Stimulated activated CD4-positive, alpha-beta T cell treated with anti-CD3 and anti-CD28 coated beads, Interleukin-15, amount 100 ng/mL, for 1 hour (primary cell): ENCODE data around the gene OR2A5.
"Not testable (repeated sequence)": the region's sequence is repeated elsewhere in the genome, so short reads cannot be mapped to it uniquely, and the experiment has no call there.

Experiments used
- DNase-seq, 2 donors: peaks; one replicate each; pipeline ENCODE4 v3.0.0-alpha.2; 2020; ENCODE audit warnings: low read depth in 1 of 2, low spot score in 1 of 2

OR2A5 gene

GRCh38 chr7:144032985-144033709, 15.6 kb upstream of the OR2A5 start:
- no peak for DNase-seq

GRCh38 chr7:144035385-144035784, 13.4 kb upstream of the OR2A5 start:
- no peak for DNase-seq

- no peak for DNase-seq
Observed at GRCh38 chr7:144036302-144036885, 12.4 kb upstream of the OR2A5 start.

- no peak for DNase-seq
Observed at GRCh38 chr7:144037414-144038035, 11.2 kb upstream of the OR2A5 start.

GRCh38 chr7:144038887-144039286, 9.9 kb upstream of the OR2A5 start:
- no peak for DNase-seq

GRCh38 chr7:144049491-144049890, 743 bp downstream of the OR2A5 start:
- DNase-seq: no peak

GRCh38 chr7:144050093-144050492, 1.3 kb downstream of the OR2A5 start:
- no peak for DNase-seq

GRCh38 chr7:144050884-144051283, 2.1 kb downstream of the OR2A5 start:
- DNase-seq: not testable (repeated sequence)

- no peak for DNase-seq
Observed at GRCh38 chr7:144057954-144058353, 9.2 kb downstream of the OR2A5 start.

- no peak for DNase-seq
Observed at GRCh38 chr7:144063710-144064109, 15.0 kb downstream of the OR2A5 start.

GRCh38 chr7:144069511-144069910, 20.8 kb downstream of the OR2A5 start, which contains the start of gene OR2A25:
Gene OR2A25 (plus strand): TSS chr7:144069811. CDS start chr7:144074220, 4,409 bp downstream.
- DNase-seq: no peak

- DNase-seq: no peak
Observed at GRCh38 chr7:144069953-144070352, 21.2 kb downstream of the OR2A5 start.

GRCh38 chr7:144074374-144074773, 25.6 kb downstream of the OR2A5 start:
- DNase-seq: no peak

GRCh38 chr7:144085978-144086377, 37.2 kb downstream of the OR2A5 start, which contains the start of gene OR2A12:
Gene OR2A12 (plus strand): TSS chr7:144086278. CDS start chr7:144095108, 8,830 bp downstream.
- DNase-seq: no peak

GRCh38 chr7:144086730-144087129, 38.0 kb downstream of the OR2A5 start:
- DNase-seq: no peak

- DNase-seq: no peak
Observed at GRCh38 chr7:144087230-144087629, 38.5 kb downstream of the OR2A5 start.

- no peak for DNase-seq
Observed at GRCh38 chr7:144090667-144091066, 41.9 kb downstream of the OR2A5 start.

- DNase-seq: no peak
Observed at GRCh38 chr7:144098776-144099175, 50.0 kb downstream of the OR2A5 start.

- no peak for DNase-seq
Observed at GRCh38 chr7:144100607-144101006, 51.9 kb downstream of the OR2A5 start.

- DNase-seq: no peak
Observed at GRCh38 chr7:144102041-144102440, 53.3 kb downstream of the OR2A5 start.

- no peak for DNase-seq
Observed at GRCh38 chr7:144105211-144105610, 56.5 kb downstream of the OR2A5 start.
